B cell (primary cell): ENCODE results near the gene PLXNA1.

Experiments
- EZH2 ChIP-seq: IDR thresholded peaks from 2 replicates; pipeline ENCODE4 v1.6.1; 2012; ENCODE audit warnings: borderline replicate concordance, low read depth, mild to moderate bottlenecking, moderate library complexity, low read length; ENCODE audit not compliant: insufficient read depth, poor library complexity, severe bottlenecking
- TF ChIP-seq, protein P1 (sequence below): fragments of 200-600 bp; IDR thresholded peaks from one replicate; pipeline ENCODE4 v1.8.0; 2022; ENCODE audit warnings: antibody characterized with exemption, mild to moderate bottlenecking

DNA sequence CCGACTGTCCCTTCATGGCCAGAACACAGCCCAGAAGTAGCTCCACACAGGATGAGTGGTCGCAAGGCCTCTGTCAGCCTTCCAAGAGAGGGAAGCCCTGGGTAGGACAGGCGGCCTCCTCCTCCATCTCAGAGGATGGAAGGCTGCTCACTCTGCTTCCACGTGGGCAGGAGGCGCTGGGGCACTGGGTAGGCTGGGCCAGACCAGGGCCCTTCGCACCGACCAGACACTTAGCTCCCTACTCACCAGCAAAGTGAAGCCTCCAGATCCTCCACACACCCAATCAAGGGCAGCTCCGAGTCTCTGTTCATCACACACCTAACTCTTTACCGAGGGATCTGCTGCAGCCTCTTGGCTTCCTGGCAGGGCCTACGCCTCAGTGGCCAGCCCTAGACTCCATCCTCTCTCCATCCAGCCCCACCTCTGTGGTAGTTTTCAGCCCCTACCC, 24.3 kb upstream of the PLXNA1 start:
- TF ChIP-seq, protein P1, sequence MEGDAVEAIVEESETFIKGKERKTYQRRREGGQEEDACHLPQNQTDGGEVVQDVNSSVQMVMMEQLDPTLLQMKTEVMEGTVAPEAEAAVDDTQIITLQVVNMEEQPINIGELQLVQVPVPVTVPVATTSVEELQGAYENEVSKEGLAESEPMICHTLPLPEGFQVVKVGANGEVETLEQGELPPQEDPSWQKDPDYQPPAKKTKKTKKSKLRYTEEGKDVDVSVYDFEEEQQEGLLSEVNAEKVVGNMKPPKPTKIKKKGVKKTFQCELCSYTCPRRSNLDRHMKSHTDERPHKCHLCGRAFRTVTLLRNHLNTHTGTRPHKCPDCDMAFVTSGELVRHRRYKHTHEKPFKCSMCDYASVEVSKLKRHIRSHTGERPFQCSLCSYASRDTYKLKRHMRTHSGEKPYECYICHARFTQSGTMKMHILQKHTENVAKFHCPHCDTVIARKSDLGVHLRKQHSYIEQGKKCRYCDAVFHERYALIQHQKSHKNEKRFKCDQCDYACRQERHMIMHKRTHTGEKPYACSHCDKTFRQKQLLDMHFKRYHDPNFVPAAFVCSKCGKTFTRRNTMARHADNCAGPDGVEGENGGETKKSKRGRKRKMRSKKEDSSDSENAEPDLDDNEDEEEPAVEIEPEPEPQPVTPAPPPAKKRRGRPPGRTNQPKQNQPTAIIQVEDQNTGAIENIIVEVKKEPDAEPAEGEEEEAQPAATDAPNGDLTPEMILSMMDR = no peak
- TF ChIP-seq EZH2 = no peak
